CD8-positive, alpha-beta memory T cell (primary cell): Measurements from ENCODE around the gene NLRP1. TPM values are rescaled to one million over a fixed set of nuclear protein-coding genes. Genes with fewer than 3 reads are reported as not detected.

Source experiments
- polyA plus RNA-seq: library from polyadenylated mRNA; unstranded; fragments of 300-500 nt; fragmentation: Illumina TruSeq; gene quantifications from one replicate; pipeline ENCODE4 v1.2.3, GENCODE V29; 2021
- total RNA-seq, 2 experiments: library from RNA; stranded (reverse); gene quantifications; one replicate each; pipeline ENCODE4 v1.2.3, GENCODE V29; 2021

Gene NLRP1
- total and polyA plus RNA-seq, 3 experiments from 2014 or later = 33.8 to 37.6 (median 35.2) TPM

Other genes with a start within 250 kb of the NLRP1 start
- gene NUP88, start 164.8 kb downstream of the NLRP1 start, total RNA-seq = 100 to 1,000 TPM; 131 to 144 TPM
- gene NUP88, start 164.8 kb downstream of the NLRP1 start, polyA plus RNA-seq = 113 TPM
- gene RPAIN, start 164.3 kb downstream of the NLRP1 start, total RNA-seq = 10 to 100 TPM; 50.6 to 51.0 TPM
- 36.9 TPM for gene RPAIN, start 164.3 kb downstream of the NLRP1 start, polyA plus RNA-seq
- 100 to 1,000 TPM; 544 to 565 TPM for gene C1QBP, start 145.4 kb downstream of the NLRP1 start, total RNA-seq
- 241 TPM for gene C1QBP, start 145.4 kb downstream of the NLRP1 start, polyA plus RNA-seq
- gene DHX33, start 115.5 kb downstream of the NLRP1 start, total RNA-seq = 10 to 100 TPM; 49.7 to 50.8 TPM
- gene DHX33, start 115.5 kb downstream of the NLRP1 start, polyA plus RNA-seq = 0.54 TPM
- 10 to 100 TPM; 92.0 to 98.3 TPM for gene DERL2, start 98.3 kb downstream of the NLRP1 start, total RNA-seq
- gene DERL2, start 98.3 kb downstream of the NLRP1 start, polyA plus RNA-seq = 89.8 TPM
- 10 to 100 TPM; 47.3 to 48.1 TPM for gene MIS12, start 97.9 kb downstream of the NLRP1 start, total RNA-seq
- 21.7 TPM for gene MIS12, start 97.9 kb downstream of the NLRP1 start, polyA plus RNA-seq